GM19324 (cell line): ENCODE data around the gene EPB41L4A.
"Not testable (repeated sequence)": the region's sequence is repeated elsewhere in the genome, so short reads cannot be mapped to it uniquely, and the experiment has no call there.

ENCODE experiments used
- ATAC-seq: cut with Tn5 transposase; IDR thresholded peaks from one replicate; pipeline ENCODE4 v1.9.1; 2021; ENCODE audit warnings: mild to moderate bottlenecking, moderate library complexity; ENCODE audit not compliant: unreplicated experiment, low FRiP score

EPB41L4A gene

DNA sequence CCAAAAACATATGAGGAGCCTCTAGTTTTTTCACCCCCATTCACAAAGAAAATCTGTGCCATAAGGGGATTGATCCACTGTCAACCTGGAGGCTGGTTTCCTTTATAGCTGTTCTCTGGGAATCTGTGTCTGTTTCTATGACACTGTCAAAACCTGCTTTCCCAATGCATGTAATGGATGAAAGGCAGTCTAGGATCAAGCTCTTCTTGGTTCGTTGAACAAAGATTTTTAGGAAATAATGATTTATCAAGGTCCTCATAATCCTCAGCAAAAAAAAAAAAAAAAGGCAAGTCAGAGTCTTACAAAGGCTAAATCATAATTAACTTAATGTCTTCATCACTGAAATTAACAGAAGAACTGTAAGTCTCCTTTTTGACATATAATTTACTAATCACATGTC lies 16.0 kb downstream of the EPB41L4A start:
- ATAC-seq, result no peak

DNA sequence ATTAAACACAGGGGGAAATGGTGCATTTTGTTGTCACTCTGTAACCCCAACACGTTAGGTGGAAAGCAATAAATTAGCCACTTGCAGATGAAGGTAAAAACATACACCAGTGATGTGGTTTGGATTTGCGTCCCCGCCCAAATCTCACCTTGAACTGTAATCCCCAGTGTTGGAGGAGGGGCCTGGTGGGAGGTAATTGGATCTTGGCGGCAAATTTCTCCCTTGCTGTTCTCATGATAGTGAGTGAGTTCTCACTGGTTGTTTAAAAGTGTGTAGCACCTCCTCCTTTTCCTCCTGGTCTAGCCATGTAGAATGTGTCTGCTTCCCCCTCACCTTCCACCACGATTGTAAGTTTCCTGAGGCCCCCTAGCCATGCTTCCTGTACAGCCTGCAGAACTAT lies 17.2 kb downstream of the EPB41L4A start:
- ATAC-seq, result no peak

DNA sequence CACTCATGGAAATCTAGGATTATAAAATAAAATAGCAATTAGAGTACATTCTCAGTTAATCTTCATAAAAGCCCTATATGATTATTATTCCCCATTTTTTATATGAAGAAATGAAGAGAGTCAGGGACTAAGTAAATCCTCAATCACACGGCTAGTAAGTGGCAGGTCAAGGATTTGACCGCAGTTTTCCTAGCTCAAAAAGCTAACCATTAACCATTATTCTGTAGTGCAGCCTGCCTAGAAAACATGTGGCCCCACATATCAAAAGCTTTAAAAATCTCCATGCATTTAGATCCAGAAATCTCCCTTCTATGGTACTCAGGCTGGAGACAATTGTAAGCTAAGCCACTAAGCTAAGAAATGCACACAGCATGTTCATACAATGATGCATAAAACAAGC lies 21.4 kb downstream of the EPB41L4A start:
- ATAC-seq, result no peak

DNA sequence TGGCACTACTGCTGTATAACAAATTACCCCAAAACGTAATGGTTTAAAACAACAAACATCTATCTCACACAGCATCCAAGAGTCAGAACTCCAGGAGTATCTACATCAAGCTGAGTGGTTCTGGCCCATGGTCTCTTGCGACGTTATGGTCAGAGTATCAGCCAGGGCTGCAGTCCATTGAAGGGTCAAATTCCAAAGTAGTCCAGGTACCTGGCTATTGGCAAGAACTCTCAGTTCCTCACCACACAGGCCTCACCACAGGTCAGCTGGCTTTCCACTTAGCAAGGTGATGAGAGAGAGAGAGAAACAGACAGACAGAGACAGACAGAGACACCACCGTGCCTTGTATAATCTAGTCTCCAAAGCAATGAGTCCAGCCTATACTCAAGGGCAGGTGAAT lies 22.6 kb downstream of the EPB41L4A start:
- no peak for ATAC-seq

DNA sequence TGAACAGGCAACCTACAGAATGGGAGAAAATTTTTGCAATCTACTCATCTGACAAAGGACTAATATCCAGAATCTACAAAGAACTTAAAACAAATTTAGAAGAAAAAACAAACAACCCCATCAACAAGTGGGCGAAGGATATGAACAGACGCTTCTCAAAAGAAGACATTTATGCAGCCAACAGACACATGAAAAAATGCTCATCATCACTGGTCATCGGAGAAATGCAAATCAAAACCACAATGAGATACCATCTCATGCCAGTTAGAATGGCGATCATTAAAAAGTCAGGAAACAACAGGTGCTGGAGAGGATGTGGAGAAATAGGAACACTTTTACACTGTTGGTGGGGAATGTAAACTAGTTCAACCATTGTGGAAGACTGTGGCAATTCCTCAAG lies 23.8 kb downstream of the EPB41L4A start:
- not testable (repeated sequence) for ATAC-seq

DNA sequence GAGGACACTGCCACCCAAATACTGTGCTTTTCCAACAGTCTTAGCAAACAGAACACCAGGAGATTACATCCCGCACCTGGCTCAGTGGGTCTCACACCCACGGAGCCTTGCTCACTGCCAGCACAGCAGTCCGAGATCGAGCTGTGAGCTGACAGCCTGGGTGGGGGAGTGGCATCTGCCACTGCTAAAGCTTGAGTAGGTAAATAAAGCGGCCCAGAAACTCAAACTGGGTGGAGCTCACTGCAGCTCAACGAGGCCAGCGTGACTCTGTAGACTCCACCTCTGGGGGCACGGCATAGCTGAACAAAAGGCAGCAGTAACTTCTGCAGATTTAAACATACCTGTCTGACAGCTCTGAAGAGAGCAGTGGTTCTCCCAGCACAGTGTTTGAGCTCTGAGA lies 28.8 kb downstream of the EPB41L4A start:
- no peak for ATAC-seq

DNA sequence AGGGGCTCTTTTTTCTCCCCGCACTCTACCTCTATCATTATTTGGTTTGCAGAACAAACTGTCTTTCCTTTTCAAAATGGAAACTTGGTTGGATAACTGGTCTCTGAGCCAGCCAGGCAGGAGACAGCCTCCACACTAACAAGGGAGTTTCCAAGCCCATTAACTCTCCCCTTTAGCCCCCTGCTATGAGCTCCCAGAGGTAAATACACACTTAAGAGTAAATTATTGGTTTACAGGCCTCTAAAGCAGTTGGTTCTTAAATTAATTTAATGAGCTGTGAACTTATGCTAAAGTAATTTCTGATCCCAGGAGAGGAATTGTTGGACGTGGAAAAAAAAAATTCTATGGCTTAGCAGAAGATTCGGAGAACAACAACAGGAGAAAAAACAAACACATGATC lies 30.3 kb downstream of the EPB41L4A start:
- no peak for ATAC-seq

DNA sequence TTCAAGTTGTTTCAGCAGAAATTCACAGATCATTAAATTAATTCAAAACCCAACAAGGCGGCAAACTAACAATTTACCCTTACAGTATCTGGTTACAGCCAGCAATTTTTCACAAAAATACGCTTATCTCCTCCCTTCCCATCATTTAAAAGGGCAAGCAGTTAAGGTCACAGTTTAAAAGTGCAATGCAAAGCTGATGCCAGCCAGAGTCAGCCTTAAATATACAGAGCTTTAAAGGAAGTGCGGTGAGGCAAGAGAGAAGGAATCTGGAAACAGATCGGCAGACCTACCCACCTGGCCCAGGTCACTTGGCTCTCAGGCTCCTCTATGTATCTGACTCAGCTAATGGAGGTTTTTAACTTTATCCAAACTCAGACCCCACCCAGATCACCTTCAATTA lies 31.0 kb downstream of the EPB41L4A start:
- no peak for ATAC-seq

DNA sequence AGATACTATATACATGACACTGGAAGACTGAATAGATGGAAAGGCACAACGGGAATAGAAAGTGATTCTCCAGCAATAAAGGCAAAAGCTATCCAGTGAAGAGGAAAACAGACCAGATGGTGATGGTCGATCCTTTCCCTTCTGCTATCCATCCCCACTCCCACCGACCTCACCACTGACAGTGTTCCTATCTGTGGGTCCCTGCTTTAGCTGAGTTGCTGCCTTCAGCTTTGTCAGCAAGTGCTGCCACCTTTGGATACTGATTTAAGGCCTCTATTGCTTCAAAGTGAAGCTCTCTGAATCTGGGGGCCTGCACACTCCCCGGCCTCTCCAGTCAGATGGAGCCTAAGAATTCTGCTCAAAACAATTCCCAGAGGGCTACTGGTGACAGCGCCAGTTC lies 32.3 kb downstream of the EPB41L4A start:
- ATAC-seq, result no peak

DNA sequence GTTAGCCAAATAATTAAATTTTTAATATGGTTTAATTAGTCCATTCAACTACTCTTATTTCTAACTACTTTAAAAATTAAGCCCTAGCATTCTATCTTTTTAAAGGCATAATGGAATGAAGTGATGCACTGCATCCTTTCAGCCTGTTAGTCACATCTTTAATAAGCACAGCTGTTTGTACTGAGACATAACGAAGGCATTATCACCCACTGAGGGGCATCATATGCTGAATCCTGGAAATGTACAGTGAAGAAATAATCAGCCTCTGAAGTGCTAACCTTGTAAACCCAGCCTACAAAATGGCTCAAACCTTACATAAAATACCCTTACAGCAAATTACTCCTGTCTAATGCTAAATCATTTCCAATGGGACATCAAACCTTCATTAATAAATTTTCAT lies 33.1 kb downstream of the EPB41L4A start:
- no peak for ATAC-seq

DNA sequence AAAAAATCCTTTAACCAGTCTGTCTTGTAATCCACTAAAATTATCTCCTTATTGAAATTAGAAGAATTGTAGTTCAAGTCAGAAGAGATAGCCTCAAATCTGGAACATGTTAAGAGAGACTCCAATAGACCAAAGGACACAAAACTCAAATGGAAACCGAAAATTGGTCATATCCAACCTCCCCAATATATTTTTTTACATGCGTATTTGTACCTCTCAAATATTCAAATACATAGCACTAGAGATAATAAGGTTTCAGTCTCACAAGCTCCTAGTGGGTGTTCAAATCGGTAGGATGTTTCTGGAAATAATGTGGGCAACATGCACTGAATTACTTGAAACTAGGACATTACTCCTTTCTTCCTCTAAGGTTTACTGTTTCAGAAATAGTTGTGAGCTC lies 33.5 kb downstream of the EPB41L4A start:
- no peak for ATAC-seq

DNA sequence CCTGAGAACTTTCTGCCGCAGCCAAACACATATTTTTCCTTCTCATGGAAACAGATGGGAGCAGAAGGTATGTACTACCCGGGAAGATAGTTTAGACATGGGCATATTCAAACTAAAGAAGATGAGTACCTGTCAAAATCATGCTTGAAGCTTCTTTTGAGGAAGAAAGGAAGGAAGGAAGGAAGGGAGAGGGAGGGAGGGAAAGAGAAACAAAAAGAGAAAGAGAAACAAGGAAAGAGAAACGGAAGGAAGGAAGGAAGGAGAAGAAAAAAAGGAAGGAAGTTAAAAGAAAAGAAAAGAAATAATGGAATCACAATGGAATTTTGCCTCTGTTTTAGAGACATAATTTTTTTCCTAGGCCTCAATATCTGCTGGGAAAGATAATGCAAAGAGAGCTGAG lies 34.6 kb downstream of the EPB41L4A start:
- no peak for ATAC-seq

DNA sequence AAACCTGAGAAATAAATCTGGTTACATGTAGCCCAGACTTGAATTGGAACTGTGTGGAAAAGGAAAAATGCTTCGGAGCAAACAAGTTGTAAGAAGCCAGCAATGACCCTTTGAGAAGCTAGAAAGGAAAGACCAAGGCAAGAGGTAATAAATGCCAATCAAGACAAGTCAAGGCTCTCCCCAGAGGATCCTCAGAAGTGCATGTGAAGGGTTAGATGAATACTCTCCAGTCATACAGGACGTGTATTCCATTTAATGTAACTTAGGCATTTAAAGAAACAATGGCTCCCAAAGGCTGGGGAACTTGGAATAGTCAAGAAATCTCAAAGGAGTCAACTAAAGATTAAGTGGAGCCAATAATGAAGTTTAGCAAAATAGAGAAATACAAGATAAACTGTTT lies 36.2 kb downstream of the EPB41L4A start:
- ATAC-seq, result no peak

DNA sequence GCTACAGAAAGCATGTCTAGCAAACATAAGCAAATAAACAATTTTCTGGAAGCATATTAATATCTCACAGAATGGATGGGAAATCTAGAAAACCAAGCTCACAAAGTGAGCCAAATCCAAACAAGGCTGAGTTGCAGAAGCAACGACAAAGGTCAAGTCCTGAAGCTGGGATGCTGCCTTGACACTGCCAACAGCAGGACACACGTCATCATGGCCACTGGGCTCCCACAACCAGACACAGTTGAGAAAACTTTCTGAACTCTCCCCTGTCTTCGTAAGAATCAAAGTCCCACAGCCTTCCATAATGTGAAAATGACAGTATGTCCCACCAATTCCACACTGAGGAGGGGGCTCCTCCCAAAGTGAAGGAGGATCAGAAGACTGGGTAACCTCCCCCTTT lies 37.6 kb downstream of the EPB41L4A start:
- no peak for ATAC-seq

DNA sequence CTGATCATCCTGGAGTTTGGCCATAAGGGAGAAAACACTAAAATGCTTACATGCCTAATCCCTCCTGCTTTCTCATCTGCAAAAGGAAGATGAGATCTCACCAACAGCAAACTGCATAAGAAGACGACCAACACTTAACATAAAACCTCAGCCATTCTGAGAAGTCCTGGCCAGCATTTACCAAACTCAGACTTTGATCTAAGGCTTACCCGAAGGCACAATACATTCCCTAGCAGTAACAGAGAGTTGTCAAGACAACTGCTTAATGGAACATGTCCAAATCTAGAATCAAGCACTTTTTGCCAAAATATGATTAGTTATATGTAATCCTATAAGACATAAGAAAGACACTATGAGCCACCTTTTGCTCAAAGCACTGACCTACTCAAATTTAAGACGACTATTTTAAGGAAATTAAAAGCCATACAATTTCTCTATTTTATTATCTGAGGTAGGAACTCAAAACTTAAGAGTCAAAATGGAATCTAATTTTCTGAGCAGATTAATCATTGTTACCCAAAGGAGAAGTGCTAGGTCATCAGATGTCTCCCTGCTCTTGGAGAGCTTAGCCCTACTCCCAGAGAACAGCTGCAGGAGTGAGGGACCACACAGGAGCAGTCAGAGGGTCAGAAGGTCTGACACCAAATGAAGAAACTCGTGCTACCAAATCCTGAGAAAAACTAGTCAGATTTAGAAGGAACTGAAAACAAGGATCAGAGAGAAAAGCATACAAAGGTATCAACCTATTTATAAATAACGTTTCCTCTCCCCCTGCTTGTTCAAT lies 39.3 kb downstream of the EPB41L4A start:
- ATAC-seq, result no peak

DNA sequence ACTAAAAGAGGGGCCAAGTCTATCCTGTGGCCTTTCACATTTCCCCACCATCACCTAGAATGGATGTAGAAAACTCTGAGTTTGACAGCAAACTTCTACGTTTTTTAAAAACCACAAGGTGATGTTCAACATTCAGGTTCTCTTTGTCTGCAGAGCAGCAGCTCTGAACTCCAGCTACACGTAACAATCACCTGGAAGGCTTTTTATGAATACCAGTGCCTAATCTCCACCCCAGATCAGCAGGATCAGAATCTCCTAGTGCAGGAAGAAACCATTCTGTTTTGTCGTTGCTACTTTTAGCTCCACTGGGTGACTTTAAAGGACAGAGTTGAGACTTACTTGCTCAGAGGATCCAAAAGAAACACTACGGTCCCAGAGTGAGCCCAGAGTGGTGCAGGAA lies 44.3 kb downstream of the EPB41L4A start:
- no peak for ATAC-seq

DNA sequence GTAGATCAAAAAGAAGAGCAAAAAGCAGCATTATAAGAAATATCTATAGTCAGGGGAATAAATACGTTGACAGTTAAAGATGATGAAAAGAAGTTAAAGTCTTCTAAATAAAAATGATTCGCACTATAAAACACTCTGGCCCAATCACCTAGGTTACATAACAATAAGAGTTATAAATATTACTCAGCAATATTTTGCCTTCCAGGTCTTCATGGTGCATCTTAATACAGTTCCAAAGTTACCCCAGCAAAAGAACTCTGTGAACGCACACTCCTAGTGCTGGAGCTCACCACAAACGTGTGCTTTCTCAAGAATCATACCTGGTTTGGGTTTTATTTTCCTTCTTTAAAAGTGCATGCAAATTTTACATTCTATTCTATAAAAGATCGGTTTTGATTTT lies 44.7 kb downstream of the EPB41L4A start:
- no peak for ATAC-seq

DNA sequence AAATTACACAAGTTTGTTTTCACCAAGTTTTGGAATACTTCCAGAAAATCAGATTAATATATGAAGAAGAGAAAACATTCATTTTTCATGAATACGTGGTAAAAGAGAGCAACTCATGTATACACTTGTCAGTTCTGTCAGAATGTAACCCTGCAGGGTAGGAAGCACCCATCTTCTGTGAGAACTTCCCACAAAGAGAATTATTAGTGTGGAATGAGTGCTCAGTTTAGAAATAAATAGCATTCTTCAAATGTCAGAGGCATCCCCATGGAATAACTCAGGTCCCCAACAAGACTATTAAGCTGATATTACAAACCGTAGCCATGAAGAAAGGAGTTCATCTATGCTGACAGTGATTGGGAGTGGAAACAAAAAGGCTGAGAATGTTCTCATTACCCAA lies 45.2 kb downstream of the EPB41L4A start:
- no peak for ATAC-seq

DNA sequence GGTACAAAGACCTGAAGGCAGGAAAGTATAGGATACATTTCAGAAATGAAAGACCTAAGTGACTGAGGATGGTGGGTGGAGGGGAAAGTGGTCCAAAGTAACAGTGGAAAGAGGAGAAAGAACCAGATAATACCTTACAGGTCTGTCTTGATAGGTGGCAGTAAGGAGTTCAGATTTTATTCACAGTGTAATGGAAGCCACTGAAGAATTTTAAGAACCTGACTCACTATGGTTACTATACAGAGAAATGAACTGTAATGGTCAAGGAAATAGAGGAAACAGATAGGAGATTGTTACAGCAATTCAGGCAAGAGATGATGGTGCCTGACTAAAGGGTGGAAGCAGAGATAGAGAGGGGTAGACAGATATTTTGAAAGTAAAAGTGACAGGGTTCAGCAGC lies 46.5 kb downstream of the EPB41L4A start:
- ATAC-seq, result no peak

DNA sequence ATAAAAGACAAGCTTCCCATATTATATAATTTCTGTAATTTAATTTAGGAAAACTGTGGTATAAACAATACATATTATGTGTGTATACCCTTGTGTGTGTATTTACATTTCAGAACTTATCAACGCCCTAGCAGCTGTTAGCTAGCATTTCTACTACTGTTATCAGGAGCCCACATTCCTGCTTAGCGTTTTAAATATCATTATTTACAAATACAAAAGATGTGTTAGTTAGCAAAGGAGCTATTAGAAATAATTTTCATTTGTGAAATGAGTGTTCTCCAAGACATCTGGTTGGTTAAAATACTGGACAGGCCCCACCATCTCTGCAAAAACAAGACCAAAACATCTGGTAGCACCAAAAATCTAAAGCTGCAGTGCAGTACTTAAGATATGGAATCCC lies 48.0 kb downstream of the EPB41L4A start:
- no peak for ATAC-seq

DNA sequence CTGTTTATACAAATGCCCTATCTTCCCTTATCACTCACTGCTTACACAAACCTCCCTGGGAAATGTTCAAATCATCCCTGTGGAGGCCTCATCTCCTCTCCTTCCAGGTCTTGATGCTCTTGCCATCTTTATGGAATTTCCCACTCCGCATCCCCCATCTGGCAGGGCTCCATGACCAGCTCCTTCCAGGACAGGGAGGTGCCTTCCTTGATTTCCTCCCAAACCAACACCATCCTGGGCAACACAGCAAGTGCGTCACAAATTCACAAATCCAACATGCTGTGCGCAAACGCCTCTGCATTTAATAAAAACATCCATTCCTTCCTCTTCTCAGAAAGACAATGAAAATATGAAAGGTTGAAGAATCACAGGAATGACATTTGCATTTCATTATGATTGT lies 51.7 kb downstream of the EPB41L4A start:
- no peak for ATAC-seq

DNA sequence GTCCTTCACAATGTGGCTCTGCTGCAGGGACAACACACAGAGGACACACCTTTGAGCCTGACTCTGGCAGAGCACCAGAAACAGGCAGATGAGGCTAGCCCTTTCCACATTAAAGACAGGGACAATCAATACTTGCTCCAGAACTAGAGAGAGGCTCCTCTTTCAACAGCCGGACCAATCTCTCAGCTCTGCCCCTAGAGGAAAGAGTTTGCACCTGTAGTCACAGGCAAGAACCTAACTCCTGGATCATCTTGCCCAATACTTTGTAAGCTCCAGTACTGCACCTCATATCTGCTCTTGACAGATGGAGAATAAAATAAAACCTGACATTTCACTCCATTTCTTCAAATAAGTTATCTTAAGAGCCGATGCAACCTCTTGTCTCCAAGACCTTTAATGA lies 52.1 kb downstream of the EPB41L4A start:
- ATAC-seq, result no peak

DNA sequence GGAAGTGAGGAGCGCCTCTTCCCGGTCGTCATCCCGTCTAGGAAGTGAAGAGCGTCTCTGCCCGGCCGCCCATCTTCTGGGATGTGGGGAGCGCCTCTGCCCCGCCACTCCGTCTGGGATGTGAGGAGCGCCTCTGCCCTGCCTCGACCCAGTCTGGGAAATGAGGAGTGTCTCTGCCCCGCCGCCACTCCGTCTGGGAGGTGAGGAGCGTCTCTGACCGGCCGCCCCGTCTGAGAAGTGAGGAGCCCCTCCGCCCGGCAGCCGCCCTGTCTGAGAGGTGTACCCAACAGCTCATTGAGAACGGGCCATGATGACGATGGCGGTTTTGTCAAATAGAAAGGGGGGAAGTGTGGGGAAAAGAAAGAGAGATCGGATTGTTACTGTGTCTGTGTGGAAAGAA lies 58.3 kb downstream of the EPB41L4A start:
- ATAC-seq, result not testable (repeated sequence)
